Tibial nerve (tissue), 4 donors: ENCODE results near the gene HSPD1.

Experiments
- CTCF ChIP-seq, 5 experiments: fragments of 200-600 bp in 3 of 5; fragments of 450-650 bp in 2 of 5; sonication (generic) in 3 of 5; IDR thresholded peaks; one replicate each; pipeline ENCODE4 v1.5.1; 2016 to 2019; ENCODE audit warnings: antibody characterized with exemption in 5 of 5, mild to moderate bottlenecking in 3 of 5, moderate library complexity in 2 of 5
- EP300 ChIP-seq, 2 donors: sonication (generic); formaldehyde crosslinking; IDR thresholded peaks; one replicate each; pipeline ENCODE4 v1.6.1; 2017; ENCODE audit warnings: antibody characterized with exemption in 2 of 2, mild to moderate bottlenecking in 1 of 2
- POLR2A ChIP-seq, 2 donors: fragments of 450-650 bp; IDR thresholded peaks; one replicate each; pipeline ENCODE4 v1.6.1; 2017; ENCODE audit warnings: antibody characterized with exemption in 2 of 2, mild to moderate bottlenecking in 2 of 2, moderate library complexity in 2 of 2

DNA sequence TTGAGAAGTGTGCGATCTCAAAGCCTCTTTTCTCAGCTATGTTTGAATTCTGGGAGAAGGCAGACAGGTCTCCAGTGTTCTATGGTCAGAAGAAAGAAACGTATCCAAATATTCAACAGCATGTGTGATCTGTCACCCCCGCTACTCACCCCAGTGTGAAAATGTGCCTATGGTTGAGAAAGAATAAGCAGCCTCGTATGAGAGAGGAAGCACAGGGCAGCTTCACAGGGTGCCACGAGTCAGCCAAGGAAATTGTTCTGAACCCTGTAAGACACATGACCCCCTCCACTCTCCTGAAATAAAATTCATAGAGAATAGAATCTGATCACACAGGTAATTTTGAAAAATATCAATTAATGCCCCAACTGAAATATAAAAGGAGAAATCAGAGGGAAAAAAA lies 56.8 kb downstream of the HSPD1 start:
- TF ChIP-seq CTCF (IDR thresholded peaks at IDR 0.05) (no peak), EP300 (IDR thresholded peaks at IDR 0.05) (peak in 1 of 2 donors; percentile 31), POLR2A (IDR thresholded peaks at IDR 0.05) (no peak)
